Measurements from ENCODE around the gene CDON. TPM values are rescaled to one million over a fixed set of nuclear protein-coding genes. Genes with fewer than 3 reads are reported as not detected.
"Not testable (repeated sequence)": the region's sequence is repeated elsewhere in the genome, so short reads cannot be mapped to it uniquely, and the experiment has no call there.

Gene CDON
- total RNA-seq, 1 donor from 2014 or later = 9.4 TPM

DNA sequence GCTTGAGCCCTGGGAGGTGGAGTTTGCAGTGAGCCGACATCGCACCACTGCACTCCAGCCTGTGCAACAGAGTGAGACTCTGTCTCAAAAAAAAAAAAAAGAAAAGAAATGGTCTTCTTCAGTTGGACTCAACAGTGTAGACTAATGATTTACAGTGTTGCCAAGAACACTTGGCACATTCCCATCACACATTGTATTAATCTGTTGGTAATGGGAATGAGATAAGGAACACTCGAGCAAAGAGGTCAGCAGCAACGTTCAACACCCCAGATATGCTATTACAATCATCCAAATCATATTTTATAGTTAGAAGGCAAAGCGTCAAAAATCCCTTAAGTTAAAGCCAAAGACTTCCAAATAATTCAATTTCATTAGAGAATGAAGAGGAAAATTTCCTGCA, 14.5 kb downstream of the CDON start:
- DNase-seq (ENCODE audit: low read depth) = peak; percentile 15

GRCh38 chr11:126046570-126047195, 16.0 kb downstream of the CDON start:
- DNase-seq (ENCODE audit: low read depth) = no peak

- DNase-seq (ENCODE audit: low read depth) = no peak
Observed at GRCh38 chr11:126039485-126040271, 23.0 kb downstream of the CDON start.

GRCh38 chr11:126035718-126036117, 26.9 kb downstream of the CDON start:
- DNase-seq (ENCODE audit: low read depth) = no peak

DNA sequence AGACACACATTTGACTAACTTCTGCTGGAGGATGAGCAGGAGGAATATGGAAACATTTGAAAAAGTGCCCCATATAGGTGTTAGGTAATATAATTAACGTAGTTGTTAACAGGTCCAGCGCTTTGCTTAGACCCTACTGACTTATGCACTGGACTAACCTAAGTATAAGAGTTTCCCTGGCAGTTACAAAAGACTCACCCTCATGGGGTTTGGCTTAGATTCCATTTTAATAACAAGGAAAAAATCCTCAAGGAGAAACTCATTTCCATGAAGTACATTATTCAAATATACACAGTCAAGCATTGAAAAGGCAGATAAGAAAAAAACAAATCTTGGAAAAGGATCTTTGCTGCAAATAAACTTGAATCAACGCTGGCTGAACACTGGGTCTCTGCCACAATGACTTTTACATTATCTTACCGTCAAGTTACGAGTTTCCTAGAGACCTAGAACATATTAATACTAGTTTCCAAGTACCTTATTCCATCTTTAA, 27.7 kb downstream of the CDON start:
- no peak for DNase-seq (ENCODE audit: low read depth)

GRCh38 chr11:126034039-126034932, 28.4 kb downstream of the CDON start:
- DNase-seq (ENCODE audit: low read depth) = peak; percentile 11

- DNase-seq (ENCODE audit: low read depth) = no peak
Observed at GRCh38 chr11:126032375-126032774, 30.3 kb downstream of the CDON start.

DNA sequence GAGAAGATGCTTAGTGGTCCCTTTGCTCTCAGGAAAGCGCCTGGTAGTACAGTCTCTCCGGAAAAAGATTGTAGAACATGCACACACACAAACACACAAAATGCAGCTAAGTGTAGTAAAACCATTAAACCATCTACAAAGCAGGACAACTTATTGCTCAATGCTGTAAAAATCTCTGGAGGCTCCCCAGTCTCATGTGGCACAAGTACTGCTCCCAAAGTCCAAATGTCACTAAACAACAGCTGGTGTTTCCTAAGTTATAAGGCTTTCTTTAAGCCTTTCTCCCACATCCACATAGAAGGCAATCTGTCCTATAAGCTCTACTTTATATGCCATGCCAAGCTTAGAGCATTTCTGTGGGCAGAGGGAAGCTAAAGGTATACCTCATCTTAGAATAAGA, 32.9 kb downstream of the CDON start:
- no peak for DNase-seq (ENCODE audit: low read depth)

- no peak for DNase-seq (ENCODE audit: low read depth)
Observed at GRCh38 chr11:126029237-126029636, 33.4 kb downstream of the CDON start.

- DNase-seq (ENCODE audit: low read depth) = not testable (repeated sequence)
Observed at GRCh38 chr11:126028534-126028933, 34.1 kb downstream of the CDON start.

DNA sequence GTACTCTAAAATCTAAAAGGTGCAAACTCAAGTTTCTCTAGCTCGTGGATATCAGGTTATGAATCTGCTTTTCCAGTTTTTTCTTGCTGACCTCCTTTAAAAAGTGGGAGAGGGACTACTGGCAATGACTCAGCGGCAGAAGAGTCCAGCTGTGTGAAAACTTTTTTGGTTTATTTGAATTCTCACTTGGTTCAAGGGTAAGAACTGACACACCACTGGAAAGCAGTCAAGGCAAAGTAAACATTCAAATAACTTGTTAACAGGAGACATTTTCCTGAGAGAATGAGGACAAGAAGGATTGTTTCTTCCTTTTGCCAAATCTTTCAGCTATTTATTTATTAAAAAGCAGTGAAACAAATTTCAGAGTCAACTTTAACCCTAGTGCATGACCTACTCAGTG, 36.1 kb downstream of the CDON start:
- no peak for DNase-seq (ENCODE audit: low read depth)

DNA sequence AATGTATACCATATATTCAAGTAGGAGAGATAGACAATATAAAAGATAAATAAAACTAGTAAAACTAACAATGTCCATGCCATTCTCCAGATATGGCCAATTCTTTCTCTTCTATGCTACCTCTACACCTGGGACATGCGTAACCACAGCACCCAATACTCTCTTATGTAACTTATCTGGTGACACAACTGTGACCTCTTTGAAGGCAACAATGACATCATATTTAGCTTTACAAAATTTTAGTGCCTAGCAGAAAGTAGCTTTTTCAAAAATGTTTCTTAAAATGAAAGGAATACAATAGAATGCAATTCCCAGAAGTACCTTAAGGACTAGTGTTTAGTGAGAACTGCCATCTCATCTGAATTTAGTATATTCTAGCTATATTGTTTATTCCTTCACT, 36.8 kb downstream of the CDON start:
- DNase-seq (ENCODE audit: low read depth) = no peak

GRCh38 chr11:126024123-126024522, 38.5 kb downstream of the CDON start:
- no peak for DNase-seq (ENCODE audit: low read depth)

GRCh38 chr11:126012852-126013251, 49.8 kb downstream of the CDON start:
- no peak for DNase-seq (ENCODE audit: low read depth)

- no peak for DNase-seq (ENCODE audit: low read depth)
Observed at GRCh38 chr11:126011754-126012153, 50.9 kb downstream of the CDON start.

DNA sequence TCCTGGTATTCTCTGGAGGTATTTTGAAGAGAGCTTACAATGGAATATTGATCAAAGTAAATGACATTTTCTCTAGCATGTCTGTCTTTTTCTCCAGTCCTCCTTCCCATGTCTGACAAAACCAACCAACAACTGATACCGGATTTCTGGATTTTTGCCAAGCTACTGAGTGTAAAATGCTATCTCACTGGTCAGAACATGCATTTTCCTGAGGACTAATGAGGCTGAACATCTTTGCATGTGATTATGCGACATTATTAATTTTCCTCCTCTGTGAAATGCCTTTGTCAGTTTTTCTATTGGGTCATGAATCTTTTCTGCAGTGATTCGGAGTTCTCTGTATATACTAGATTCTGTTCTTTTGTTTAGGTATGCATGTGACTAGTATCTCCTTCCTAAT, 51.4 kb downstream of the CDON start:
- no peak for DNase-seq (ENCODE audit: low read depth)

GRCh38 chr11:126008956-126009355, 53.7 kb downstream of the CDON start:
- no peak for DNase-seq (ENCODE audit: low read depth)

DNA sequence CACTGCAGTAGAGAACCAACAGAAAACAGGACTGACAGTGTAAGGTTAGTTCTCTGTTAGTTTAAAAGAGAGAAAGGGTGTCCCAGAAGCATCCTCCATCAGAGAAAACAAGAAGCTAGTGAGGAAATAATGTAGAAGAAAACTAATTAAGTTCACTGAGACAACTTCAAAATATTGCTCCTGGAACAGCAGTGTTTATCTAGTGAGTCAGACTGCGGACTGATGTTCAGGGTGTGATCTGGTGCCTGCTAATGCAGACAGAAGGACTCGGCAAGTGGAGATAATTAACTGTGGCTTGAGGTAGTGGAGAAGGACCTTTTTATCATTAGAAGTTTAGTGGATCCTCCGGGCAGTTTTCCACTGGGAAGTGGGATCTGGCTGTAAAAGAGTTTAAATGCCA, 55.4 kb downstream of the CDON start:
- DNase-seq (ENCODE audit: low read depth) = peak; percentile 68

DNA sequence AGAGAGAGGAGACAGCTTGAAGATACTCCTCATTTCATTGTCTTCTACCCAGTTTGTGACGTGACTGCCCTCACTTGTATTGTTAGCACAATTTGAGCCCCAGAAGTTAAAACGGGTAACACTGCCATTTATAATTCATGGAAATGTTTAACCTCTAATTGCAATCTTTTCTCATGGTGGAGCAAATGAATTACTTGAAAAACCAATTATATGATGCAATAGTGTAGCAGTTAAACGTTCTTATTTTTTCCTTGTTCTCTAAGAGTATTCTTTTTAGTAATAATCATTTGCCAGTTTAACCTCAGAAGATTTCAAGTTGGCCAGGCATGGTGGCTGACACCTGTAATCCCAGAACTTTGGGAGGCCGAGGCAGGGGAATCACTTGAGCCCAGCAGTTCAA, 56.6 kb downstream of the CDON start:
- peak; percentile 19 for DNase-seq (ENCODE audit: low read depth)

DNA sequence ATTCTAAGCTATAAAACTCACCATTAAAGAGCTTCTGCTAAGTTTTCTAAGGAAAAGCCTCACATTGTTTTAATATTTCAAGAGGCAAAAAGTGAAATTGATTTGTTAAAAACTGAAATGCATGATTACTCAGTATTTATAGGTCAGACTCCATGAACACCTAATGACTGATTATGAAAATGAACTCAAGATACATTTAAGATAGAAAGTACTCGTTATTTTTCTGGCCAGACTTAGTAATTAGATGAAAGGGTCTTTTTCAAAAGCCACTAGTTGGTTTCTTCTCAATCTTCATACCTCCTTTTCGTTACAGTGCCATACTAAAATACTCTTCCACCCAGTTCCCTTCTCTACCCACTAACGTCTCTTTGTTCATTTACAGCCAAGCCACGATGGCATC, 60.5 kb downstream of the CDON start:
- no peak for DNase-seq (ENCODE audit: low read depth)

GRCh38 chr11:125999234-125999880, 63.3 kb downstream of the CDON start:
- no peak for DNase-seq (ENCODE audit: low read depth)

- no peak for DNase-seq (ENCODE audit: low read depth)
Observed at GRCh38 chr11:125998267-125998666, 64.4 kb downstream of the CDON start.
